Esophagus muscularis mucosa (tissue), 4 donors: ENCODE measurements around the gene RNFT2. TPM values are rescaled to one million over a fixed set of nuclear protein-coding genes. Genes with fewer than 3 reads are reported as not detected.

ENCODE experiments used
- DNase-seq: peaks from one replicate; pipeline ENCODE4 v3.0.0-alpha.2; 2017; ENCODE audit errors: extremely low spot score
- H3K27ac ChIP-seq, 4 donors: fragments of 200-600 bp; sonication (generic); replicated peaks in 1 of 4; 1 replicate in 3 of 4; 2 replicates in 1 of 4; pipeline ENCODE4 v1.5.1; 2016 to 2019; ENCODE audit warnings: mild to moderate bottlenecking in 1 of 4
- H3K27me3 ChIP-seq, 4 donors: fragments of 200-600 bp; sonication (generic); one replicate each; pipeline versions ENCODE4 v1.5.1 to v1.6.0; 2016 to 2019
- H3K36me3 ChIP-seq, 4 donors: fragments of 200-600 bp; sonication (generic); one replicate each; pipeline ENCODE4 v1.5.1; 2016 to 2019
- H3K4me1 ChIP-seq, 4 donors: fragments of 200-600 bp; sonication (generic); one replicate each; pipeline ENCODE4 v1.5.1; 2016 to 2019
- H3K4me3 ChIP-seq, 4 donors: fragments of 200-600 bp; sonication (generic); 1 replicate in 2 of 4; 2 replicates in 2 of 4; pipeline ENCODE4 v1.5.1; 2016 to 2019; ENCODE audit warnings: mild to moderate bottlenecking in 4 of 4, moderate library complexity in 1 of 4
- H3K9me3 ChIP-seq, 4 donors: fragments of 200-600 bp; sonication (generic); 1 replicate in 3 of 4; 2 replicates in 1 of 4; pipeline ENCODE4 v1.5.1; 2016 to 2019
- CTCF ChIP-seq, 3 experiments: fragments of 200-600 bp in 2 of 3; fragments of 450-650 bp in 1 of 3; sonication (generic) in 2 of 3; IDR thresholded peaks; one replicate each; pipeline ENCODE4 v1.5.1; 2017 to 2019; ENCODE audit warnings: antibody characterized with exemption in 3 of 3, mild to moderate bottlenecking in 2 of 3, moderate library complexity in 1 of 3
- EP300 ChIP-seq: sonication (generic); formaldehyde crosslinking; IDR thresholded peaks from one replicate; pipeline ENCODE4 v1.6.1; 2017; ENCODE audit warnings: antibody characterized with exemption
- POLR2A ChIP-seq: fragments of 450-650 bp; IDR thresholded peaks from one replicate; pipeline ENCODE4 v1.6.1; 2017; ENCODE audit warnings: antibody characterized with exemption, moderate library complexity, mild to moderate bottlenecking, low read depth
- POLR2AphosphoS5 ChIP-seq, 2 donors: sonication (generic); formaldehyde crosslinking; IDR thresholded peaks; one replicate each; pipeline ENCODE4 v1.6.1; 2017; ENCODE audit warnings: antibody characterized with exemption in 2 of 2
- WGBS: methylation state at CpG from one replicate; pipeline ENCODE4 v1.1.5; 2018; 5-methylcytosine and 5-hydroxymethylcytosine counted together
- intact Hi-C: fragments of 100-400 bp; cut with DNase I; formaldehyde crosslinking; loops from one replicate; pipeline ENCODE4 v1.15.1; 2023
- total RNA-seq, 4 donors: library from RNA; depleted of rRNA; stranded (reverse); fragments of >200 nt; gene quantifications; one replicate each; pipeline versions ENCODE4 v1.1.0 to v1.2.1, GENCODE V29; 2016

Gene RNFT2
- total RNA-seq, 4 donors from 2014 or later: 0.17 to 0.63 (median 0.34) TPM

GRCh38 chr12:116766746-116767145 is 28.6 kb downstream of the RNFT2 start:
- no peaks in the 10 kb centered on the region for H3K4me1 ChIP-seq
- intact Hi-C loops: no loop called here
- H3K36me3 ChIP-seq: no peaks in the 10 kb centered on the region
- no peak overlapping the region for H3K4me3 ChIP-seq
- WGBS: 100% methylated on average over 3 of the region's 3 CpGs
- no peaks in the 10 kb centered on the region for H3K27me3 ChIP-seq
- no peak overlapping the region for H3K27ac ChIP-seq
- H3K9me3 ChIP-seq: no peaks in the 10 kb centered on the region
- no peak for DNase-seq
- TF ChIP-seq POLR2A (no peak), CTCF (IDR thresholded peaks at IDR 0.05) (no peak), POLR2AphosphoS5 (IDR thresholded peaks at IDR 0.05) (no peak), EP300 (no peak)

- H3K9me3 ChIP-seq: no peaks in the 10 kb centered on the region
- no peak overlapping the region for H3K4me3 ChIP-seq
- TF ChIP-seq CTCF (IDR thresholded peaks at IDR 0.05): no peak
- TF ChIP-seq POLR2AphosphoS5 (IDR thresholded peaks at IDR 0.05): no peak
- no peak for TF ChIP-seq POLR2A
- no peak for TF ChIP-seq EP300
- WGBS: 66% methylated on average over 8 of the region's 8 CpGs
- H3K4me1 ChIP-seq: no peaks in the 10 kb centered on the region
- H3K36me3 ChIP-seq: no peaks in the 10 kb centered on the region
- H3K27ac ChIP-seq: no peak overlapping the region
- no peak for DNase-seq
- intact Hi-C loops: no loop called here
- no peaks in the 10 kb centered on the region for H3K27me3 ChIP-seq
Observed at GRCh38 chr12:116771651-116772050, 33.5 kb downstream of the RNFT2 start.

DNA sequence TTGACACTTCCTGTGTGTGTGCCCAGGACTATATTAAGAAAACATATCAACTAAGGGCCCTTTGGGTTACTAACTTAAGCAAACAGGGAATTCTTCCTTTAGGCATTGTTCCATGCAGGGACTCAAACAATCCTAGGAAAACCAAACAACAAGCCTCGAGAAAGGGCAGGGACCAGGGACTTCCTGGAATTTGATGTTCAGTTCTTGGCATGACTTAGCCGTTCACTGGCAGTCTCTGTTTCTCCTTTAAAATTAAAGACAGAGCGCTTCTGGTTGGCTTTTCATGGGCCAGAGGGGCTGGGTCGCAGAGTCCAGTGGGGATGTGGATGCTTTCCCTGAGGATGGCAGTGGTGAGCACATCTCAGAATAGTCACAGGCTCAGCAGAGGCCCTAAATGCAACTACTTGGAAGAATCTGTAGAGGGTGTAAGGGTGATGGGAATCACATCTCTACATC is 35.2 kb downstream of the RNFT2 start:
- Histone ChIP-seq H3K27me3 (no peaks in the 10 kb centered on the region), H3K36me3 (no peaks in the 10 kb centered on the region), H3K4me3 (no peak overlapping the region), H3K4me1 (no peaks in the 10 kb centered on the region), H3K9me3 (no peaks in the 10 kb centered on the region), H3K27ac (no peak overlapping the region)
- intact Hi-C loops: no loop called here
- TF ChIP-seq POLR2A (no peak), CTCF (IDR thresholded peaks at IDR 0.05) (no peak), EP300 (no peak), POLR2AphosphoS5 (IDR thresholded peaks at IDR 0.05) (no peak)
- no peak for DNase-seq
- WGBS: 67% methylated on average over 4 of the region's 4 CpGs

DNA sequence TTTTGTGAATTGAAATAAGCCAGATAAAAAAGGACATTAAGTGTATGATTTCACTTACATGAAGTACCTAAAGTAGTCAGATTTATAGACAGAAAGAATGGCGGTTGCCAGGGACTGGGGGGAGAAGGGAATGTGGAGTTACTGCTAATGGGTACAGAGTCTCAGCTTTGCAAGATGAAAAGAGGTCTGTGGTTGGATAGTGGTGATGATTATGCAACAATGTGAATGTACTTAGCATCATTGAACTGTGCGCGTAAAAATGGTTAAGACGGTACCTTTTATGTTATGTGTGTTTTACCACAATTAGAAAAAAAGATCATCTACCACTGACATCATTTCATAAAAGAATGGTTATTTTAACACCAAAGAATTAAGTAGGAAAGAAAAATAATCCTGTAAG is 35.9 kb downstream of the RNFT2 start:
- 79% methylated on average over 4 of the region's 4 CpGs for WGBS
- Histone ChIP-seq H3K4me3 (no peak overlapping the region), H3K9me3 (no peaks in the 10 kb centered on the region), H3K4me1 (no peaks in the 10 kb centered on the region), H3K27me3 (no peaks in the 10 kb centered on the region), H3K27ac (no peak overlapping the region), H3K36me3 (no peaks in the 10 kb centered on the region)
- DNase-seq: no peak
- TF ChIP-seq EP300 (no peak), POLR2AphosphoS5 (IDR thresholded peaks at IDR 0.05) (no peak), POLR2A (no peak), CTCF (IDR thresholded peaks at IDR 0.05) (no peak)
- intact Hi-C loops: no loop called here

- Histone ChIP-seq H3K9me3 (no peaks in the 10 kb centered on the region), H3K36me3 (no peaks in the 10 kb centered on the region), H3K4me1 (no peaks in the 10 kb centered on the region), H3K27me3 (no peaks in the 10 kb centered on the region), H3K27ac (no peak overlapping the region), H3K4me3 (no peak overlapping the region)
- no peak for DNase-seq
- 100% methylated on average over 1 of the region's 1 CpG for WGBS
- intact Hi-C loops: no loop called here
- no peak for TF ChIP-seq EP300
- TF ChIP-seq POLR2A: no peak
- no peak for TF ChIP-seq POLR2AphosphoS5 (IDR thresholded peaks at IDR 0.05)
- no peak for TF ChIP-seq CTCF (IDR thresholded peaks at IDR 0.05)
Observed at GRCh38 chr12:116777245-116777644, 39.1 kb downstream of the RNFT2 start.
